NCI-H1436 treated with DMSO at 0.1 percent for 48 hours (cell line): ENCODE results near the gene TUB.

Source experiments
- DNase-seq: peaks from one replicate; lab custom pipeline; 2025; lab: John Stamatoyannopoulos, UW

Gene TUB

DNA sequence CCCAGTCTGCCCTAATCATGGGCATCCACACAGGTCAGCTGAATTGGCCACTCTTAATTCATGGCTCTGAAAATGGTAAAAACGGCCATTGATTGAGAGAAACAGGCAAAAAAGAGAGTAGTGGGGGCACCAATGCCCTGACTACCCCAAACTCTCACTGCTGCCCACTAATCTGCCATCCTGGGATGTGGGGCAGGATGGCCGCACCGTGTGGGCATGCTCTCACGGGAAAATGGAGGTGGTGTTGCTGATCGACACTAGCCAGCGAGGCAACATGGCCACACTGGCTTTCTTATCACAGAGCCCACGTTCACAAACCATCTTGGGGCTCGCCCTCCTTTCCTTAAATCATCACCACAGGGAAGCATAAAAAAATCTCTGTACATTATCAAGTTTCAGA lies 11.2 kb upstream of the TUB start:
- DNase-seq, result no peak

DNA sequence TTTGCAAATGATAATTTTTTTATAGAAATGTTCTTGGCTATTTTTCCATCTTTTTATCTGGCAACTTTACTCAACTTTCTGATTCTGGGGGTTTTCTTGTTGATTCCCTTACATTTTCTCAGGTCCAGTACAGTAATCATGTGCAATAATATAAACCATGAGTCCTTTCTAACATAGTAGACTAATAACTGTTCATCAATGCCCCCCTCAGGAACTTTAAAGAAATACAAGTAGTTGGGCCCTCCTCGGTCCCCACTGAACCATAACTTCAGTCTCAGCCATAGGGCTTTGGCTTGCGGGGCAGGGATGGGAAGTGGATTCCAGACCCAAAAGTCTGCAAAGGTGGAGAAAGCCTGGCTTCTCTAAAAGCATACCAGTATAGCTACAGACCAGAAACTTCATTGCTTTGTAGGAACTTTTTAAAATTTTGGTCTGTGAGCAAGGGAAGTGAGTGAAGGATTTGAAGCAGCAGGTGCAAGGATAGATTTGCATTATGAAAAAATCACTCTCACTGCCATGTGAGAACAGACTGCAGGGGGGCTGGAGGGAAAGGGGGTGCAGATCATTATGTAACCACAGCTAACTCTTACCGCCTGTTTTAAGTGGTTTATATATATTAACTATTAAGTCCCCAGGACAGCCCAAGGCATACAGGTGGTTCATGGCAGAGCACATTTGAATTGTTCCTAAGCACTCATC lies 10.4 kb upstream of the TUB start:
- no peak for DNase-seq

DNA sequence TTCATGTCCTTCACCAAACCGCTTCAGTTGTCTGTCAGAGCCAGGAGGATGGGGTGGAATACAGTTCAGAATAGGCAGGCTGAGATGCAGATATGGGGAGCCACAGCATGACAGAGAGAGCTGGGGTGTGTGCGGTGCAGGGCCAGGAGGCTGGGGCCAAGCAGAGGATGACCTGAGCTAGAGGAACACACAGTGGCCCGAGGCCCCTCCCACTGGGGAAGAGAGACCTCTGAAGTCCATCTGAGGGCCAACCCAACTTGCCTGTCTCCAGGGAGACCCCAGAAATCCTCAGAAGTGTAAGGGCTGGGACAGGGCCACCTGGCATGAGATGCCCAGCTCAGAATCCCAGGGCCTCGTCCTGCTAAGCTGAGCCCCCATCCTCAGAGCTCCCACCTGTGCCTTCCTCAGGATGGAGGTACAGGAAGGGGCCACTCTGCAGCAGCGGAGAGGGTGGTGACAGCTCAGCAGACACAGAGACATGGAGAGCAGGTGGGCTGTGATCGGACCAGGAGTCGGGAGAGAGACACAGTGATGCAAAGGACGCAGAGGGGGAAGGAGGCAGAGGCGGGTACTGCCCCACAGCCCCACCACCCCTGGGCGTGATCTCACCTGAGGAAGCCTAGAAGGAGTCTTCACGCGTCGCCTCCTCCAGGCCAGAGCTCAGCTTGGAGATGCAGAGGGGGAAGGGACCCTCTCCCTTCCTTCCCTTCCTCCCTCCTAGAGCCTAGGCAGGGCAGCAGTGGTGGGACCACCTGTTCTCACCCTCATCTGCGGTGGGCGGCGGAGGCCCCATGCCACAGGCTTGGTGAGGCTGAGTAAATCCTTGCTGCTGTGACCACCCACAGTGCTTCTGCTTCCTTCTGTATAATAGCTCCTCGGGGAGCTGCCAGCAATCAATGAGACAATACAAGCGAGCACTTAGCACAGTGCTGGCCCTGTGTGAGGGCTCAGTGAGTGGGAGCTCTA lies 9.1 kb upstream of the TUB start:
- no peak for DNase-seq

DNA sequence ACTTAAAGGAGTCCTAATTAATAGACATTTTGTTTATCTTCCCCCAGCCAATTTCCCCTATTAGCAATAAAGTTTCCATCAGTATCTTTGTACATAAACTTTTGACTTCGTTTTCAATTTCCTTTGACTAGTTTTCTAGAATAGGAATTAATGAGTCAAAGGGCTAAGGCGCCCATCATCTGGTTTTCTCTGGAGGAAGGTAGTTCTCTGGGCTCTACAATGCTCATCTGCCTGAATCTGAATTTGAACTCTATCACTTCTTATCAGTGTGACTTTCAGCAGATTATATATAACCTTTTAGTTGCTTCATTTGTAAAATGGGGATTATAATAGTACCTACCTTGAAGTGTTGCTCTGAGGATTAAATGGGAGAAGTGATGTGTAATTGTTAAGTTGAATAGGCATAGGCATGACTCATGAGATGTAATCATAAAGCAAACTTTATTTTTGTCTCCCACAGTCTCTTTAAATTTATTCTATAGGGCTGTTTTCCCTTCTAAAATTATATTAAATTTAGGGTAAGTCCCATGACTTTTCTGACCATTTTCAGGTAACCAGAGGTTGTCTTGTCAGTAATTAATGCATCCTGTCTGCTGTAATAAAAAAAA lies 5.8 kb upstream of the TUB start:
- no peak for DNase-seq

DNA sequence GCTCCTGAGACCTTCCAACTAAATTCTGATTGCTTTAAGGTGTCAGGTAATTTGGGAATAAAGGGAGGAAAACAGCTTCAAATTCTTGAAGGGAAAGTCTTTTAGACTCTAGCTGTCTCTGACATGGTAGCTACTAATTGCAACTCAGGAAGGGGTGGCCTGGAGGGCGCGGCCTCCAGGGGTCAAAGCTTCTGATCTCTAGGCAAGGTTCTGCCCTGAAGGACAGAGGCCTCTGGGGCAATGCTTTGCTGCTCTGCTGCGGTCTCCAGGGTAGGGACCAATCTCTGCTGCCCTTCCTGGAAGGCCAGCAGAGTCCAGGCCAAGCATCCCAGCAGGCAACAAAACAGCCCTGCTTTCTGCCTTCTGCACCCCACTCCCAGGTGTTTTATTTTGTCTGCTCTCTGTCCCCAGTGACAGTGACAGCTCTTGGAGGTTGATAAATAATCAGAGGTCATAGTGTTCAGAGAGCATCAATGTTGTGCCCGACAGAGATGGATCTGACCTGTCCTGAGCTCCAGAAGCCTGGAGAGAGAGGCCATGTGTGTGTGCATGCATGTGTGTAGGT lies 1.8 kb upstream of the TUB start:
- DNase-seq, result no peak

DNA sequence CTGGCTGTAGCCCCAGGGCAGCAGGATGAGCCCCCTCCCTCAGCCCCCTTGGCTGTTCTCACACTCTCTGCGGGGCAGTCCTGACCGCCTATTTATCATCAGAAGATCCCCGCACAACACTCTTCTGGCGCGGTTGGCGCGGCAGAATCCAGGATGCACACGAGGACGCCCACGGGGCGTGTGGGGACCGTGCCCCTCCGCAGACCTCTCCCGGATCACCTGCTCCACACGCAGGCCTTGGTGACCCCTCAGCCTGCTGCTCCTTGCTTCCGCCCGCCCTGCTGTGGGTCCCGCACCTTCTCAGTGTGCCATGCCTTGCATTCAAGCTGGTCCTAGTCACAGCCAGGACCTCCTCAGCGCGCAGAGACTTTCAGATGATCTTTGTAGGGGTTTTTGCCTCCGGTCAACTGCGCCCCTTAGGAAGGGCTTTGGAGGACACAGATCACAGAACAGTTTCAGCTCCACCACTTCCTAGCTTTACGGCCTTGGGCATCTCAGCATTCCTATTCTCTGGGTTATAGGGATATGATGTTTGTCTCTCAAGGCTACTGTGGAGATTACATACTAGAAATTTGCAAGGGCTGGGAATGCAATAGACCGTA lies 841 bp upstream of the TUB start:
- no peak for DNase-seq

DNA sequence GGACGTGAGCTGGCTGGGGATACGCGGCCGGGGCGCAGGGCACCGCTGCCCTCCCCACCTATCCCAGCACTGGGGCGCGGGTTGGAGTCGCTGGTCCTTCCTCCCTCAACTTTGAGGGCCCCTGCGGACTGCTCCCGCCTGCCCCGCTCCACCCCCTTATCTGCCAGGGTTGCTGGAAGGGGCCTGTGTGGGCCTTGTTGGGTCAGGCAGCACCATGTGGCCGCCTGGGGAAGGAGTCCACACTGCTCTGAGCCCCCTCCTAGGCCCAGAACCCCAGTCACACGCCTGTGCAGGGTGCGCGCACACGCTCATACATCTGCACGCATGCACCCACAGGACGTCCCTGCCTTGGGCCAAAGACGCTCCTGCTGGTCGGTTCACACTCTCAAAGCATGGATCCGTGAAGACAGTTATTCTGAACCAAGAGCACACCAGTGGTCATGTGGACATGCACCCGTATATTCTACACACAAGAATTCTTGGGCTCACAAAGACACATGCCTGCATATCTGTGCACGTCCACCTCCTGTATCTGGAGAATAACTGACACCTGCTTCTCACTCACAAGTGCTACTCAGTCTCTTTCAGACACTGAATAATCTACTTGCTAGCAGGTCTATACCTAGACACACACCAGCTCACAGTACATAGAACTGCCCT lies 710 bp downstream of the TUB start:
- no peak for DNase-seq

DNA sequence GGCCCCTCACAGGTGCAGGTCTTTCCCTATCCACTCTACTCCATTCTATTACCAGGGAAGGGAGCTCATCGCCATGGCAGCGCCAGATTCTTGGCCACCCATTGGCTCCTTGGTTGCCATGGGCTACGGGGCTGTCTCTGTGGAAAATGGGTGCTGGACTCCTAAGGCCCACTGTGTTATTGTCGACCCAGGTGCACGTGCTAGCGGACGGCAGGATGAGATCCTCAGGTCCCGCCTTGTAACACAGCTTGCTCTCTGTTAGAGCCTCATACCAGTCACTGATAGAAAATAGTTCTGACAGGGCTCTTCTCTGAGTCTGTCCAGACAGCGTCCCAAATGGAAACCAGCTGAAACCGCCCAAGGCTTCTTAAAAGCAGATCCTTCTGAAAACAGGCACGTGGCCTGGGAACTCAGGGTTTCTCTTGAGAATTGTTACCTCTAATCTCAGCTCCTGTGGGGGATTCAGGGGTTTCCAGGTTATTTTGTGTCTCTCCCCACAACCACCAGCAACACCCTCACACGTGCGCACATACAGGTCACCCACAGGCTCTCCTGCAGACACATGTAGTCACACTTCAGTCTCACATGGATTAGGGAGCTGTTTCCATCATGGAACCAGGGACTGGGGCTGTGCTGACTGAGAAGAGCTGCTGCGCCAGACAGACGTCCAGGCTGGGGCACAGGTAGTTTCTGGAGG lies 1.5 kb downstream of the TUB start:
- DNase-seq, result no peak

DNA sequence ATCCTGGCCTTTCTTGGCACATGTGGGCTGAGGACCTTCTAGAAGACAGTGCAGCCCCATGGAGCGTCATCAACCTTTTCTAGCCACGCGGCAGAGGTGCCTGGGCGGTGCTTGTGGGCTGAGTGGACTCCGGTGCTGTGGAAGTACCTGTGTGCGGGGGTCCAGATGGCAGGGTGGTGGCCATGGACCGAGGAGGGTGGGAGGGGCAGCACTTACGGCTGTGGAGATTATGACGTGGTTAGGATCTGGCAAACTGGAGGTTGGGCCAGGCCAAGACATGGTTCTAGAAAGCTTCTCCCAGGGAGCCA lies 2.0 kb downstream of the TUB start:
- DNase-seq, result no peak

DNA sequence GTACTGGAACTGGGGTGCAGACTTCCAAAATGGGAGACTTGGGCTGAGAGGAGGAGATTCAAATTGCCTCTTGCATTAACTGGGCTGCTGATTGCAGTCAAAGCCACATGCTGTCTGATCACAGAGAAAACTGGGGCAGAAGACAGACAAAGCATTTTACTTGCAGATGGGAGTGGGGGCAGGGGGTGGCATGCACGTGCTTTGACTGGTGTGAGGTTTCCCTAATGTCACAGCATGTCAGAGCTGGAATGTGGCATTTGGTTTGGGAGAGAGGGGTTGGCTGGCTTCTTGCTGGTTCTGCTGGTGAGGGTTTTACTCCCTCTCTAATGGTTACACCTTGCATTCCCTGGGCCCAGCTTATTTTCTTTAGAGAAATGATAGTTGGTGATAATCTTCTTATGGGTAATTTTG lies 2.9 kb downstream of the TUB start:
- no peak for DNase-seq

DNA sequence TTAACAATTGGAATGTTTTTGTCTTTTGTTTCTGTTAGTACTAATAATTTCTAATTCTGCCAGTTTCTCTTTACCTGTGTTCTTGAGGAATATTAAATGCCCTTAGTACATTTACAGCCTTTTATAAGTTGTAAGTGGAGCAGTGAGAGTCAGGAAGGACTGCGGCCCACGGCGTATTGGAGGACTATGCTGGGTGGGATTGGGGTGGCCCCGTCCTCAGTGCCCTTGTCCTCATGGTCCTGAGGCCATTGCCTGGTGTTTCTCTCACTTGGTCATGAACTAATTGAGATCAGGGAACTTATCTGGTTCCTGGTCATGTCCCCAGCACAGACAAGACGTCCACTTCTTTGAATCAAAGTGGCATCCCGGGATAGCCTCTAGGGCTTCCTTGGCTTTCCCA lies 3.3 kb downstream of the TUB start:
- DNase-seq, result no peak

DNA sequence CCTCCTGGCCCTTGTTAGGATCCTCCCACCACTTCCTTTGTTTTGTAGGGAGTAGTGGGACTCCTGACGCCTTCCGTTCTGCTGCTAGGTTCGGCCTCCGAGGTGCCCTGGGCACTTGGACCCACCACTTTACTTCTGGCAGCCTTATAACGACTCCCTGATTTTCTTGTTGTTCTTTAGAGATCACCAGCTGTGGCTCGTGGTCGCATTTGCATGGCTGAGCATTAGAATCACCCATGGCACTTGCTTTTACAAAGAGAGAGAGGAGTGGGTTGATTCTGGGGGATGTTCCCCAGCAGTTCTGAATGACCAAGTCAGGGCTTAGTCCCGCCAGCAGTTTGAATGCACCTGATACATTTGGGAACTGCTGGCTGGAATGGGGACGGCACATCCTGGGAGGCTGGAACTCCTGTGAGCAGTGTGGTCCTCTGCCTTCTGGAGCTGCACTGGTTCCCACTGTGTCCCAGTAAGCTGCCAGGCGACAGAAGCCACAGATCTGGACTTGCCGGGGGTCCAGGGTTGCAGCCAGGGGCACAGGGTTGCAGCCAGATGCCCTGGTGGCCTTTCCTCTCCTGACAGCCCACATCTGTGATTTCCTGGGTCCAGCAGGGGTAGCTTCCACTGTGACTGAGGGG lies 4.1 kb downstream of the TUB start:
- no peak for DNase-seq

DNA sequence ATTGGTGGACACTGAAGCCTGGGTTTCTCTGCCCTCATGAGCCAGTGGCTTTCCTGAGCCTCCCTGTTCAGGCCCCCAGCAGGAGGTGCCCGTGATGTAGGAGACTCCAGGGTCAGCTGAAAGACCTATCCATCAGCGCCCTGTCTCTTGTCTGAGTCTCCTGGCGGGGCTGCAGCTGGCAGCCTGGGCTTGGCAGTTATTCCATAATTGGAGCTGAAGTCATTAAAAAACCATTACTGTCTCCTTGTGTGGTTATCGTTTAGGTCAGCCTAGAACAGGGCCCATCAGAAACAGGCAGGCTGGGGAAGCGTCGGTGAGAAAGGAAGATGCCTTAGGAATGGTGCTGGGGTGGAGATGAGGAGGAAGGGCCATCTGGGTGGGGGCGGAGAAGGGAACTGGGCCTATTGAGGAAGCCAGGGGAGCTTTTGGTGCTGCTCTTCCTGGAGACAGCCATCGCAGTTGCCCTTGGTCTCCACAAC lies 5.0 kb downstream of the TUB start:
- no peak for DNase-seq

DNA sequence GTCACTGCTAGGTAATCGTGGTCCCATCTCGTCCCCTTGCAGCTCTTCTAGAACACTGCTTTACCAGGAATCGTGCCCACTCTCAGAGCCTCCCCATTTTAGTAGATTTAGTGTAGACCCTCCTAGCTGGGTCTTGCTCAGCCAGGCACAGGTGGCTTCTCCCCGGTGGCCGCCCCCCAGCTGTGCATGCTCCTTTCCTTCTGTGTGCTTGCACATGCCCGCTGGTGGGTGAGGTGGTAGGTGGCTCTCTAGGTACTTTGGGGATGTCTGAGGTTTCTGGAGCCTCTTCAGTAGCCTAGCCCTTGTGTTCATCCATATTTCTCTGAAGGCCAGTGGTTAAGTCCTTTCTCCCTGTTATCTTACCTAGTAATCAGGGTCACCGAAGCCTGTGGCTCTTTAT lies 5.6 kb downstream of the TUB start:
- no peak for DNase-seq

DNA sequence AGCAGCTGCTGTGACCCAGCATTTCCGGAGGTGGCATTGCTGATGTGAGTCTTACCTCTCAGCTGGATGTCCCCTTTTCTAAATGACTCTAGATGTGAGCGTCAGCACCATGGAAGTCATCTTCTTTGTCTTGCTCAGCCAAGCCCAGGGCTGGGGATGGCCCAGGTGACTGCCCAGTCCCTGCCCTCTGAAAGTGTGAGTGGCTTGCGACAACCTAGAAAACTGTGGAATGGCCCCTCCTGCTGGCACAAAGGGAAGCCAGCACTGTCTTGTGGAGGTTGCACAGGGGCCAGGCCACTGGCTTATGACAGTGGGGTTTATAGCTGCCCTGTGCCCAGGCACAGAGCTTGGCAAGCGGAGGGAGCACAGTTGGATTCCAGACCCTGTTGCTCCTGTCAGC lies 6.2 kb downstream of the TUB start:
- no peak for DNase-seq

DNA sequence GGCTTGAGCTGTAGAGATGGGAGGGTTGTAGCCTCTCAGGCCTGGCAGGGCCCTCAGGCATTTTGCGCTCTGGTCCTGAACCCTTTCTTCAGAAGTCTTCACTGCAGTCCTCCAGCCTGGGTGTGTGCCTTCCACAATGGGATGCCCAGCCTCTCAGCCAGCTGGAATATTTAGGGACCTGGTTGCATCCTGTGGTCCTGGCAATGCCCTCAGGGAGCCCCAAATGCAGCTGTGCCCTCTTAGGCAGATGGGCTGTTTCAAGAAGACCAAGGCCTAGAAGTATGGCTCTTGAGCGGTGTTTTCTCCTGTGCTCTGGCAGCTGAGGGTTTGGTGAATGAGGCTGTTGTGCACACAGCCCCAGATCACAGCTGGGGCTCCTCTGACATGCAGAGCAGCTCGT lies 6.7 kb downstream of the TUB start:
- no peak for DNase-seq

DNA sequence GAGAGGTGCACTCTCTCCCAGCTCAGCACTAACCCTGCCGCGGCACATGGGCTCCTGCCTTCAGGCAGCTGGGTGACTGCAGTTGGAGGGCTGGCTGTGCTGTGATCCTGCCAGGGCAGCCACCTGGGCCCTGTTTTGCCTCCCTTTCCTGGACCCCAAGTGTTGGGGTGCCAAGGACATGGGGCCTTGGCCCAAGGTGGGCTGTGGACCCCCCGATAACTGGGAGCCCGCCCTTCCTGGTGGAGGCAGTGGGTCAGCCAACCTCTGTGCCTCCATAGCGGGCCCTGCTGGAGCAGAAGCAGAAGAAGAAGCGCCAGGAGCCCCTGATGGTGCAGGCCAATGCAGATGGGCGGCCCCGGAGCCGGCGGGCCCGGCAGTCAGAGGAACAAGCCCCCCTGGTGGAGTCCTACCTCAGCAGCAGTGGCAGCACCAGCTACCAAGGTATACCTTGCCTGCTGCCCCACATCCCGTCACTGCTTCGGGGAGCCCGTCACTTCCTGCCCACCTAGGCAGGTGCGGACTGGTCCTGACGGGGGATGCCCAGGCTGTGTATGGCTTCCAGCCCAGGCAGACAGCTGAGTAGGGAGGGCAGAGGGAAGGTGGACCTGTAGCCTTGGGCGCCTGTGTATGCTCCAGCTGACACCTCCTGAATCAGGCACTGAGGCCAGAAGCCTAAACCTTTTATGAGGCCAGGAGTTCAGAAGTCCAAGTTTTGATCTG lies 8.9 kb downstream of the TUB start:
- DNase-seq, result no peak

DNA sequence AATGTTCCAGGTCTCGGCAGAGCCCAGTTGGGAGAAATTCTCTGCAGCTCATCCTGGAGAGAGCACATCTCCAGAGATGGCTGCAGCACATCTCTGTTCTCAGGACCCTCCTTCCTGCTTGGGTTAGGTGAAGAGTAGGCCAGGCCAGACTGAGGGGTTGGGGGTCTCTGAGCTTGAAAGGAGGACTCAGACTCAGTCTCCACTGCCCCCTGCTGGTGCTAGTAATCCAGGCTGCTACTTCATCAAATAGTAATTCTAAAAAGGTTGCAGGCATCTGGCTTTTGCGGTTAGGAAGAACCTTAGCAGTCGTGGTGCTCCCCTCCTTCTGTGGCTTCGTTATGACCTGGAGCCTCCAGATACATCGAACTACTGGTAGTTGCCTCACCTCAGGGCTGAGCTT lies 9.7 kb downstream of the TUB start:
- DNase-seq, result no peak

DNA sequence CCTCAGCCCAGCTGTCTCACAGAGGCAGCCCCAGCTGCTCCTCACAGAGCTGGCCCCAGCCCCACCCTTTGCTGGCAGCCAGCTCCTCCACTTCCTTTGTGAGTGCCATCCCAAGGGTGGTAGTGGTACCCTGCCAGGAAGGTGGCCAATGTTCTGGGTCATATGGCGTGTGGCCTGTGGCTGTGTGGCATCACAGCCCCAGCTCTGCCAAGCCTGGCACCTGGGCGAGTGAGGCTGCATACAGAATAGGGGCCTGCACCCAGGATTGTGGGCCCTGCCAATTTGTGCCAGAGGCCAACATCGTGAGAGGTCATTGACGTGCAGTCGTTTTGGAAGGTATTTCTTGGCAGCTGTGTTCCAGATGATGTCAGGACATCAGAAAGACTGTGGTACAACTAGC lies 10.7 kb downstream of the TUB start:
- no peak for DNase-seq
